Measurements from ENCODE around the gene RIOK1. TPM values are rescaled to one million over a fixed set of nuclear protein-coding genes. Genes with fewer than 3 reads are reported as not detected.

RIOK1 gene
- total and polyA plus RNA-seq, 9 of the 15 experiments (the other 6 are each of a cell fraction or from before 2014, with no cell fraction given), result 24.9 to 101 (median 52.2) TPM

GRCh38 chr6:7445101-7445500 lies 55.5 kb downstream of the RIOK1 start:
- intact Hi-C loops (cut with micrococcal nuclease), result no loop called here
- no peak overlapping the region for H3K4me2 ChIP-seq (ENCODE audit: insufficient read depth, low read length)
- H3K9me3 ChIP-seq (replicated peaks; ENCODE audit: control insufficient read depth, insufficient read depth, low read depth, low read length), result no peaks in the 10 kb centered on the region
- ATAC-seq (no peak), DNase-seq (ENCODE audit: extremely low read depth in 1 of 4, low spot score in 3 of 4) (no peak), FAIRE-seq (no peak)
- no peaks in the 10 kb centered on the region for H3K79me2 ChIP-seq (ENCODE audit: control insufficient read depth, insufficient read depth, low read length)
- no peaks in the 10 kb centered on the region for H4K20me1 ChIP-seq (replicated peaks; ENCODE audit: control insufficient read depth, insufficient read depth, low read length)
- peaks cover 0 to 9% of the 10 kb centered on the region in 2 experiments; a peak in 3 of 5 replicates for H3K4me1 ChIP-seq (replicated peaks in 1 of 2; ENCODE audit: control insufficient read depth in 2 of 2, insufficient read depth in 2 of 2, low read length in 2 of 2)
- in situ Hi-C loops (cut with MboI), result no loop called here
- H3K9ac ChIP-seq (ENCODE audit: insufficient read depth in 1 of 2, low read depth in 2 of 2, low read length in 2 of 2), result peak overlapping the region in 1 of 2 experiments; percentile 58; a peak in 1 of 4 replicates
- CTCF ChIA-PET (ENCODE audit: low intra/inter-chr PET ratio), result no interaction called here
- WGBS (ENCODE audit: insufficient coverage, low coverage, missing lambda C conversion rate), result 3% methylated on average over 2 of the region's 2 CpGs
- POLR2A ChIA-PET, result interaction anchor here (0.6 kb wide), 2 partner anchors 20 to 56 kb away, joined by 3 to 4 read pairs; partner anchors contain the start of genes CAGE1 and RIOK1
- no peak overlapping the region for H3K4me3 ChIP-seq
- H3K27me3 ChIP-seq (ENCODE audit: control insufficient read depth in 2 of 2, insufficient read depth in 2 of 2, low read length in 2 of 2), result peaks cover 37 to 51% of the 10 kb centered on the region in 2 experiments
- H3K36me3 ChIP-seq (ENCODE audit: control insufficient read depth, insufficient read depth, low read length), result no peaks in the 10 kb centered on the region
- H2AFZ ChIP-seq (ENCODE audit: low read depth, low read length), result no peak overlapping the region
- BruUV-seq (replicated peaks), result no TSS peak
- H3K27ac ChIP-seq (ENCODE audit: extremely low read depth, low read depth, low read length), result no peak overlapping the region
- H3K9me1 ChIP-seq (ENCODE audit: control insufficient read depth, insufficient read depth, low read length), result no peaks in the 10 kb centered on the region
- TF ChIP-seq POLR2AphosphoS5 (IDR thresholded peaks at IDR 0.05; ENCODE audit: control insufficient read depth, insufficient read depth, low read depth, low read length) (no peak), HNRNPL (IDR thresholded peaks at IDR 0.05; ENCODE audit: low read depth, low read length) (no peak), BRF1 (IDR thresholded peaks at IDR 0.05; ENCODE audit: borderline replicate concordance, extremely low read depth, insufficient read length) (no peak), SAFB2 (IDR thresholded peaks at IDR 0.05; ENCODE audit: borderline replicate concordance, low read depth, low read length, severe bottlenecking) (no peak), ZFPM2 (CRISPR knock-in tag; IDR thresholded peaks at IDR 0.05) (no peak), MITF (IDR thresholded peaks at IDR 0.05) (no peak), DLX4 (CRISPR knock-in tag; IDR thresholded peaks at IDR 0.05) (no peak), RBM14 (IDR thresholded peaks at IDR 0.05; ENCODE audit: borderline replicate concordance, insufficient read depth, low read depth, low read length) (no peak), RBM17 (IDR thresholded peaks at IDR 0.05; ENCODE audit: borderline replicate concordance, low read depth, low read length) (no peak), TCF7 (IDR thresholded peaks at IDR 0.05; ENCODE audit: borderline replicate concordance) (no peak), XRCC4 (IDR thresholded peaks at IDR 0.05; ENCODE audit: extremely low read depth, insufficient read depth, insufficient read length) (no peak), ZNF586 (CRISPR knock-in tag; conservative IDR thresholded peaks at IDR 0.05) (no peak), BCL6 (CRISPR knock-in tag; IDR thresholded peaks at IDR 0.05) (no peak), E2F8 (IDR thresholded peaks at IDR 0.05; ENCODE audit: low read depth, partially characterized antibody) (no peak), PRPF4 (IDR thresholded peaks at IDR 0.05; ENCODE audit: insufficient read depth, low read depth, low read length, poor library complexity, severe bottlenecking) (no peak), SOX6 (IDR thresholded peaks at IDR 0.05) (no peak), NFRKB (IDR thresholded peaks at IDR 0.05; ENCODE audit: low read depth) (no peak)
- TF ChIP-seq, protein P1, sequence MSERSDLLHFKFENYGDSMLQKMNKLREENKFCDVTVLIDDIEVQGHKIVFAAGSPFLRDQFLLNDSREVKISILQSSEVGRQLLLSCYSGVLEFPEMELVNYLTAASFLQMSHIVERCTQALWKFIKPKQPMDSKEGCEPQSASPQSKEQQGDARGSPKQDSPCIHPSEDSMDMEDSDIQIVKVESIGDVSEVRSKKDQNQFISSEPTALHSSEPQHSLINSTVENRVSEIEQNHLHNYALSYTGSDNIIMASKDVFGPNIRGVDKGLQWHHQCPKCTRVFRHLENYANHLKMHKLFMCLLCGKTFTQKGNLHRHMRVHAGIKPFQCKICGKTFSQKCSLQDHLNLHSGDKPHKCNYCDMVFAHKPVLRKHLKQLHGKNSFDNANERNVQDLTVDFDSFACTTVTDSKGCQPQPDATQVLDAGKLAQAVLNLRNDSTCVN (CRISPR knock-in tag; IDR thresholded peaks at IDR 0.05), result no peak

All from K562 (cell line).